Measurements from ENCODE around the gene GALNT18.

GALNT18 gene

DNA sequence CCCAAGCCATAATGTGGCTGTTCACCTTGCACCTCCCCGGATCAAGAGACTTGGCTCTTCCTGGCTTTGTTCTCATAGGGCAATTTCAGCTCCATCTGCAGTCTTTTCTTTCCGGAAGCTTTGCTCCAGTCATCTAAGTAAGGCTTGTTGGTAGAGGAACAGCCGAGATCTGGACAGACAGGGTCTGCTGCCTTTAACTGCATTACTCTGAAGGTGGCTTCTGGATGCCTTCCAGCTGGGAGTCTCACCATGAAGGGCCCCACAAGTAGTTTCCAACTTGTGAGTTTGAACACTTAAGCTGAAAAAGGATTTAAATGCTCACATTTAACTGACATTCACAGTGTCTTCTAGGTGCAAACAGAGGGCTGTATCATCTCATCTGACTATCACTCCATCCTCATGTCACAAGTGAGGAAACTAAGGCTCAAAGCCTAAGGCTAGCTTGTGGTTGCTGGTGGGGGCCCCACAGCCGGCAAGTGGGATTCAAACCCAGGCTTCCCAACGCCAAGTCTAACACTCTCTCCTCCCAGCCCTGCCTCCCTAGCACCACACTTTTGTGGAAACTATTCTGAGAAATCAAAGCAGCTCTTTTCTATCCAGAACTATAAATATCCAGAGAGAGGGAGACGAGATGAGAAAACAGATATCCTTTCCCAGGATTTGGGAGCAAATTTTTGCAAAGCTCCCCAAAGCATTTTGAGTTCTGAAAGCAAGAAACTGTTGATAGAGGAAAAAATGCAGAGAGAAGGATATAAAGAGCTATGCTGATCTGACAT is 58.4 kb downstream of the GALNT18 start (continued):
- TF ChIP-seq BACH2 (CRISPR knock-in tag; IDR thresholded peaks at IDR 0.05; ENCODE audit: borderline replicate concordance) (no peak), PPARA (CRISPR knock-in tag; IDR thresholded peaks at IDR 0.05; ENCODE audit: borderline replicate concordance) (no peak), ZFP3 (CRISPR knock-in tag; IDR thresholded peaks at IDR 0.05) (no peak), ZC3H10 (CRISPR knock-in tag; IDR thresholded peaks at IDR 0.05) (no peak), TOX (CRISPR knock-in tag; IDR thresholded peaks at IDR 0.05; ENCODE audit: borderline replicate concordance) (no peak), ZNF565 (CRISPR knock-in tag; conservative IDR thresholded peaks at IDR 0.05; ENCODE audit: low read depth) (no peak), CSDC2 (CRISPR knock-in tag; IDR thresholded peaks at IDR 0.05) (no peak)
- TF ChIP-seq, protein P1, sequence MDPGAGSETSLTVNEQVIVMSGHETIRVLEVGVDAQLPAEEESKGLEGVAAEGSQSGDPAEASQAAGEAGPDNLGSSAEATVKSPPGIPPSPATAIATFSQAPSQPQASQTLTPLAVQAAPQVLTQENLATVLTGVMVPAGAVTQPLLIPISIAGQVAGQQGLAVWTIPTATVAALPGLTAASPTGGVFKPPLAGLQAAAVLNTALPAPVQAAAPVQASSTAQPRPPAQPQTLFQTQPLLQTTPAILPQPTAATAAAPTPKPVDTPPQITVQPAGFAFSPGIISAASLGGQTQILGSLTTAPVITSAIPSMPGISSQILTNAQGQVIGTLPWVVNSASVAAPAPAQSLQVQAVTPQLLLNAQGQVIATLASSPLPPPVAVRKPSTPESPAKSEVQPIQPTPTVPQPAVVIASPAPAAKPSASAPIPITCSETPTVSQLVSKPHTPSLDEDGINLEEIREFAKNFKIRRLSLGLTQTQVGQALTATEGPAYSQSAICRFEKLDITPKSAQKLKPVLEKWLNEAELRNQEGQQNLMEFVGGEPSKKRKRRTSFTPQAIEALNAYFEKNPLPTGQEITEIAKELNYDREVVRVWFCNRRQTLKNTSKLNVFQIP (CRISPR knock-in tag; IDR thresholded peaks at IDR 0.05; ENCODE audit: borderline replicate concordance, low read depth), result no peak

DNA sequence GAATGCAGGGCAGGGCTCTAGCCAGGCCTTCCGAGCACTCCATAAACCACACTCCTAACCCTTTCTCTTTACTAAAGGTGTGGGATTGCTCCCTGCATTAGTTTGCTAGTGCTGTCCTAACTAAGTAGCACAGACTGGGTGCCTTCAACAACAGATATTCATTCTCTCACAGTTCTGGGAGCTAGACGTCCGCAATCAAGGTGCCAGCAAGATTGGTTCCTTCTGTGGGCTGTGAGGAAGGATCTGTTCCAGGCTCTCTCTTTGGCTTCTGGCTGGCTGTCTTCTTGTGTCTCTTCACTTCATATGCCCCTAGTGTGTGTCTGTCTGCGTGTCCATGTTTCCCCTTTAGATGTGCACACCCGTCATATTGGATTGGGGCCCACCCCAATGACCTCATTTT is 59.8 kb downstream of the GALNT18 start:
- no peak for ATAC-seq
- TF ChIP-seq ESRRG (CRISPR knock-in tag; IDR thresholded peaks at IDR 0.05) (no peak), ZNF565 (CRISPR knock-in tag; conservative IDR thresholded peaks at IDR 0.05; ENCODE audit: low read depth) (no peak), GLIS3 (CRISPR knock-in tag; IDR thresholded peaks at IDR 0.05) (no peak), SNAI2 (CRISPR knock-in tag; IDR thresholded peaks at IDR 0.05) (no peak)
- TF ChIP-seq, protein P2, sequence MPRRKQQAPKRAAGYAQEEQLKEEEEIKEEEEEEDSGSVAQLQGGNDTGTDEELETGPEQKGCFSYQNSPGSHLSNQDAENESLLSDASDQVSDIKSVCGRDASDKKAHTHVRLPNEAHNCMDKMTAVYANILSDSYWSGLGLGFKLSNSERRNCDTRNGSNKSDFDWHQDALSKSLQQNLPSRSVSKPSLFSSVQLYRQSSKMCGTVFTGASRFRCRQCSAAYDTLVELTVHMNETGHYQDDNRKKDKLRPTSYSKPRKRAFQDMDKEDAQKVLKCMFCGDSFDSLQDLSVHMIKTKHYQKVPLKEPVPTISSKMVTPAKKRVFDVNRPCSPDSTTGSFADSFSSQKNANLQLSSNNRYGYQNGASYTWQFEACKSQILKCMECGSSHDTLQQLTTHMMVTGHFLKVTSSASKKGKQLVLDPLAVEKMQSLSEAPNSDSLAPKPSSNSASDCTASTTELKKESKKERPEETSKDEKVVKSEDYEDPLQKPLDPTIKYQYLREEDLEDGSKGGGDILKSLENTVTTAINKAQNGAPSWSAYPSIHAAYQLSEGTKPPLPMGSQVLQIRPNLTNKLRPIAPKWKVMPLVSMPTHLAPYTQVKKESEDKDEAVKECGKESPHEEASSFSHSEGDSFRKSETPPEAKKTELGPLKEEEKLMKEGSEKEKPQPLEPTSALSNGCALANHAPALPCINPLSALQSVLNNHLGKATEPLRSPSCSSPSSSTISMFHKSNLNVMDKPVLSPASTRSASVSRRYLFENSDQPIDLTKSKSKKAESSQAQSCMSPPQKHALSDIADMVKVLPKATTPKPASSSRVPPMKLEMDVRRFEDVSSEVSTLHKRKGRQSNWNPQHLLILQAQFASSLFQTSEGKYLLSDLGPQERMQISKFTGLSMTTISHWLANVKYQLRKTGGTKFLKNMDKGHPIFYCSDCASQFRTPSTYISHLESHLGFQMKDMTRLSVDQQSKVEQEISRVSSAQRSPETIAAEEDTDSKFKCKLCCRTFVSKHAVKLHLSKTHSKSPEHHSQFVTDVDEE (CRISPR knock-in tag; IDR thresholded peaks at IDR 0.05), result no peak
- TF ChIP-seq, protein P3, sequence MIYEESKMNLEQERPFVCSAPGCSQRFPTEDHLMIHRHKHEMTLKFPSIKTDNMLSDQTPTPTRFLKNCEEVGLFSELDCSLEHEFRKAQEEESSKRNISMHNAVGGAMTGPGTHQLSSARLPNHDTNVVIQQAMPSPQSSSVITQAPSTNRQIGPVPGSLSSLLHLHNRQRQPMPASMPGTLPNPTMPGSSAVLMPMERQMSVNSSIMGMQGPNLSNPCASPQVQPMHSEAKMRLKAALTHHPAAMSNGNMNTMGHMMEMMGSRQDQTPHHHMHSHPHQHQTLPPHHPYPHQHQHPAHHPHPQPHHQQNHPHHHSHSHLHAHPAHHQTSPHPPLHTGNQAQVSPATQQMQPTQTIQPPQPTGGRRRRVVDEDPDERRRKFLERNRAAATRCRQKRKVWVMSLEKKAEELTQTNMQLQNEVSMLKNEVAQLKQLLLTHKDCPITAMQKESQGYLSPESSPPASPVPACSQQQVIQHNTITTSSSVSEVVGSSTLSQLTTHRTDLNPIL (CRISPR knock-in tag; IDR thresholded peaks at IDR 0.05; ENCODE audit: low read depth), result no peak
- TF ChIP-seq, protein P4, sequence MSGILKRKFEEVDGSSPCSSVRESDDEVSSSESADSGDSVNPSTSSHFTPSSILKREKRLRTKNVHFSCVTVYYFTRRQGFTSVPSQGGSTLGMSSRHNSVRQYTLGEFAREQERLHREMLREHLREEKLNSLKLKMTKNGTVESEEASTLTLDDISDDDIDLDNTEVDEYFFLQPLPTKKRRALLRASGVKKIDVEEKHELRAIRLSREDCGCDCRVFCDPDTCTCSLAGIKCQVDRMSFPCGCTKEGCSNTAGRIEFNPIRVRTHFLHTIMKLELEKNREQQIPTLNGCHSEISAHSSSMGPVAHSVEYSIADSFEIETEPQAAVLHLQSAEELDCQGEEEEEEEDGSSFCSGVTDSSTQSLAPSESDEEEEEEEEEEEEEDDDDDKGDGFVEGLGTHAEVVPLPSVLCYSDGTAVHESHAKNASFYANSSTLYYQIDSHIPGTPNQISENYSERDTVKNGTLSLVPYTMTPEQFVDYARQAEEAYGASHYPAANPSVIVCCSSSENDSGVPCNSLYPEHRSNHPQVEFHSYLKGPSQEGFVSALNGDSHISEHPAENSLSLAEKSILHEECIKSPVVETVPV (CRISPR knock-in tag; IDR thresholded peaks at IDR 0.05), result no peak

DNA sequence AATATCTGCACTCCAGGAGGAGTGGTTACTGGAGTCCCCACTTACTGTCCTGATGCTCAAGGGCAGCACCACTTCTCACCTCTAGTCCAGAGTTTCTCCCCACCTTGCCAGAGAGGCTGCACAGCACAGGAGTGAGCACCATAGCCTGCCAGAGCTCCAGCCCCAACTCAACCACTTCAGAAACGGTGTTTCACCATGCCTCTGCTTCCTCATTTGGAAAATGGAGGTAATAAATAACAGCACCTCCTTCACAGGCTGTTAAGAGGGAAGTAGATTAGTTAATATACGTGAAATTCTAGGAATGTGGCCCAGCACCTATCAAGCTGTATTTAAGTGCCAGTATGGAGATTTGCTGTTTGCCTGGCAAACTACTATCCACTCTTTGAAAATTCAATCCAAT is 63.0 kb downstream of the GALNT18 start:
- no peak for ATAC-seq
- TF ChIP-seq, protein P5, sequence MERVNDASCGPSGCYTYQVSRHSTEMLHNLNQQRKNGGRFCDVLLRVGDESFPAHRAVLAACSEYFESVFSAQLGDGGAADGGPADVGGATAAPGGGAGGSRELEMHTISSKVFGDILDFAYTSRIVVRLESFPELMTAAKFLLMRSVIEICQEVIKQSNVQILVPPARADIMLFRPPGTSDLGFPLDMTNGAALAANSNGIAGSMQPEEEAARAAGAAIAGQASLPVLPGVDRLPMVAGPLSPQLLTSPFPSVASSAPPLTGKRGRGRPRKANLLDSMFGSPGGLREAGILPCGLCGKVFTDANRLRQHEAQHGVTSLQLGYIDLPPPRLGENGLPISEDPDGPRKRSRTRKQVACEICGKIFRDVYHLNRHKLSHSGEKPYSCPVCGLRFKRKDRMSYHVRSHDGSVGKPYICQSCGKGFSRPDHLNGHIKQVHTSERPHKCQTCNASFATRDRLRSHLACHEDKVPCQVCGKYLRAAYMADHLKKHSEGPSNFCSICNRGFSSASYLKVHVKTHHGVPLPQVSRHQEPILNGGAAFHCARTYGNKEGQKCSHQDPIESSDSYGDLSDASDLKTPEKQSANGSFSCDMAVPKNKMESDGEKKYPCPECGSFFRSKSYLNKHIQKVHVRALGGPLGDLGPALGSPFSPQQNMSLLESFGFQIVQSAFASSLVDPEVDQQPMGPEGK (CRISPR knock-in tag; IDR thresholded peaks at IDR 0.05; ENCODE audit: borderline replicate concordance), result no peak
- TF ChIP-seq ISL1 (CRISPR knock-in tag; IDR thresholded peaks at IDR 0.05) (no peak), ARNTL (CRISPR knock-in tag; IDR thresholded peaks at IDR 0.05; ENCODE audit: borderline replicate concordance, low read depth) (no peak), ZNF70 (CRISPR knock-in tag; IDR thresholded peaks at IDR 0.05) (no peak), ZNF565 (CRISPR knock-in tag; conservative IDR thresholded peaks at IDR 0.05; ENCODE audit: low read depth) (no peak)
- TF ChIP-seq, protein P3 (CRISPR knock-in tag; IDR thresholded peaks at IDR 0.05; ENCODE audit: low read depth), result no peak

Data from SK-N-SH treated with all-trans-retinoic acid at 6 μM for 48 hours (cell line).